Testis (tissue), 3 donors: ENCODE results near the gene RTL3. TPM values are rescaled to one million over a fixed set of nuclear protein-coding genes. Genes with fewer than 3 reads are reported as not detected.

Experiments used
- DNase-seq: peaks from one replicate; pipeline ENCODE4 v3.0.0-alpha.2; 2019
- H3K27ac ChIP-seq, 2 donors: fragments of 200-600 bp; sonication (generic); one replicate each; pipeline ENCODE4 v1.5.1; 2019
- H3K27me3 ChIP-seq: fragments of 200-600 bp; sonication (generic); one replicate; pipeline ENCODE4 v1.5.1; 2019
- H3K36me3 ChIP-seq: fragments of 200-600 bp; sonication (generic); one replicate; pipeline ENCODE4 v1.5.1; 2017; ENCODE audit warnings: low read depth; ENCODE audit errors: missing control alignments
- H3K4me1 ChIP-seq: fragments of 200-600 bp; sonication (generic); one replicate; pipeline ENCODE4 v1.5.1; 2019
- H3K4me3 ChIP-seq, 2 donors: fragments of 200-600 bp; sonication (generic); one replicate each; pipeline ENCODE4 v1.5.1; 2017 to 2019
- H3K9me3 ChIP-seq: fragments of 200-600 bp; sonication (generic); one replicate; pipeline ENCODE4 v1.5.1; 2017
- POLR2A ChIP-seq: fragments of 450-650 bp; IDR thresholded peaks from one replicate; pipeline ENCODE4 v1.6.1; 2017; ENCODE audit warnings: antibody characterized with exemption, mild to moderate bottlenecking, moderate library complexity
- WGBS, 2 donors: methylation state at CpG; one replicate each; pipeline ENCODE4 v1.1.5; 2018; 5-methylcytosine and 5-hydroxymethylcytosine counted together
- intact Hi-C: fragments of 100-400 bp; cut with DNase I; formaldehyde crosslinking; loops from one replicate; pipeline ENCODE4 v1.15.1; 2023; ENCODE audit warnings: low total_unique reads
- polyA plus RNA-seq: library from polyadenylated mRNA; stranded (reverse); fragments of 350-450 nt; fragmentation: Illumina TruSeq; extraction: RNeasy Lipid Tissue Mini Kit (QIAGEN cat#74804); gene quantifications from one replicate; pipeline ENCODE4 v1.2.3, GENCODE V29; 2014; ENCODE audit warnings: low read depth, low replicate concordance; ENCODE audit not compliant: insufficient read depth
- total RNA-seq, 2 donors: library from RNA; depleted of rRNA; stranded (reverse); fragments of >200 nt; gene quantifications; one replicate each; pipeline ENCODE4 v1.2.3, GENCODE V29; 2016
- TF ChIP-seq, protein P1 (sequence below), 3 experiments: fragments of 450-650 bp in 2 of 3; fragments of 200-600 bp in 1 of 3; sonication (generic) in 1 of 3; IDR thresholded peaks; one replicate each; pipeline ENCODE4 v1.5.1; 2016 to 2019; ENCODE audit warnings: antibody characterized with exemption in 3 of 3, mild to moderate bottlenecking in 2 of 3, moderate library complexity in 1 of 3

Gene RTL3
- total and polyA plus RNA-seq, 3 donors from 2014 or later, result 0.49 TPM; not detected in 2

DNA sequence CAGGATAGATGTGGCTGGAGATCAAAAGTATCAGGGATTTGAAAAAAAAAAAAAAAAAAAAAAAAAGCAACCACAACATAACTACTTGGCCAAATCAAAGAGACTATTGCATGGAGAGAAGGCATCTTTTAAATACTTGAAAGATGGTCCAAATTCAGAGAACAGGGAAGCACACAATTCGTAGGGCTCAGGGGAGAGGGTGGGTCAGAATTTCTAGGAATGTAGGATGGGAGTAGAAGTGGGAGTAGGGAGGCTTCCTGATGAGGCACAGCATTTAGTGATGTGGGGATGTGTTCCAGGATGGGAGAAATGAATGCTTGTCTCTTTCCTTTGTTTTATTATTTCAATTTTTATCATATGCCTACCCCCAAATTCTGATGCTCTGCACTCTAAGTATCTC lies 36.3 kb downstream of the RTL3 start:
- Histone ChIP-seq H3K4me1 (no peaks in the 10 kb centered on the region), H3K36me3 (no peaks in the 10 kb centered on the region), H3K27me3 (no peaks in the 10 kb centered on the region), H3K4me3 (no peak overlapping the region), H3K9me3 (no peaks in the 10 kb centered on the region), H3K27ac (no peak overlapping the region)
- whole genome bisulfite sequencing, 2 donors, result 52 to 57% methylated on average over 1 of the region's 1 CpG
- TF ChIP-seq POLR2A, result no peak
- TF ChIP-seq, protein P1, sequence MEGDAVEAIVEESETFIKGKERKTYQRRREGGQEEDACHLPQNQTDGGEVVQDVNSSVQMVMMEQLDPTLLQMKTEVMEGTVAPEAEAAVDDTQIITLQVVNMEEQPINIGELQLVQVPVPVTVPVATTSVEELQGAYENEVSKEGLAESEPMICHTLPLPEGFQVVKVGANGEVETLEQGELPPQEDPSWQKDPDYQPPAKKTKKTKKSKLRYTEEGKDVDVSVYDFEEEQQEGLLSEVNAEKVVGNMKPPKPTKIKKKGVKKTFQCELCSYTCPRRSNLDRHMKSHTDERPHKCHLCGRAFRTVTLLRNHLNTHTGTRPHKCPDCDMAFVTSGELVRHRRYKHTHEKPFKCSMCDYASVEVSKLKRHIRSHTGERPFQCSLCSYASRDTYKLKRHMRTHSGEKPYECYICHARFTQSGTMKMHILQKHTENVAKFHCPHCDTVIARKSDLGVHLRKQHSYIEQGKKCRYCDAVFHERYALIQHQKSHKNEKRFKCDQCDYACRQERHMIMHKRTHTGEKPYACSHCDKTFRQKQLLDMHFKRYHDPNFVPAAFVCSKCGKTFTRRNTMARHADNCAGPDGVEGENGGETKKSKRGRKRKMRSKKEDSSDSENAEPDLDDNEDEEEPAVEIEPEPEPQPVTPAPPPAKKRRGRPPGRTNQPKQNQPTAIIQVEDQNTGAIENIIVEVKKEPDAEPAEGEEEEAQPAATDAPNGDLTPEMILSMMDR (IDR thresholded peaks at IDR 0.05), result no peak
- intact Hi-C loops, result no loop called here
- DNase-seq, result no peak

DNA sequence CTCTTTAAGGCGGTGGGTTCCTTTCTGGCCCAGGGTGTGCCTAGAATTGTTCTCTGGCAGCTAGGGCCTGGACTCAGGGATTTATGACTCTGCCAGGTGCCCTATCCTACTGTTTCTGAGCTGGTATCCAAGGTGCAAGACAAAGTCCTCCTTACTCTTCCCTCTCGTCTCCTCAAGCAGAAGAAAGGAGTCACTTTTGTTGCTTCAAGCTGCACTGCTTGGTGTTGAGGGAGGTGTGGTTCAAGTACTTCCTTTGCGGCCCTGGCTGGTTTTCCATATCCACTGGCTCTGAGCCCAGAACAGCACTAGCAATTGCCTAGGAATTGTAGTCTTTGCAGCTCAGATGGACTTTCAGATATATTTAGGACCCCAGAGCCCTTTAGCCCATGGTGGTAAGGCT lies 39.3 kb downstream of the RTL3 start:
- TF ChIP-seq POLR2A, result no peak
- TF ChIP-seq, protein P1 (IDR thresholded peaks at IDR 0.05), result no peak
- H3K36me3 ChIP-seq, result no peaks in the 10 kb centered on the region
- no peak for DNase-seq
- no peaks in the 10 kb centered on the region for H3K27me3 ChIP-seq
- no peaks in the 10 kb centered on the region for H3K9me3 ChIP-seq
- H3K27ac ChIP-seq, result no peak overlapping the region
- intact Hi-C loops, result no loop called here
- no peaks in the 10 kb centered on the region for H3K4me1 ChIP-seq
- WGBS, 2 donors, result 61 to 62% methylated on average over 2 to 3 of the region's 3 CpGs
- H3K4me3 ChIP-seq, result no peak overlapping the region

DNA sequence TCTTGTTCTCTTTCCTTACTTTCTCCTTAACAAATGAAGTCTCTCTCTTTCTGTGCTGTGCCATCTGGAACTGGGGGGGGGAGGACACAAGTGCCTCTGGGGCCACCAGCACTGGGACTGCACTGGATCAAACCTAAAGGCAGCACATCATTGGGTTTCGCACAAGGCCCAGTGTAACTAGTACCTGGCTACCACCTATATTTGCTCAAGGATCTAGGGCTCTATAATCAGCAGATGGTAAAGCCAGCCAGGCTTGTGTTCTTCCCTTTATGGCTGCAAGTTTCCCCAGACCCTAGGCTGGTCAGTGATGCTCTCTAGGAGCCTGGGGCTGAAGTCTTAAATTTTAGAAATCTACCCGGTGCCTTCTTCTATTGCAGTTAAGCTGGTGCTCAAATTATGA lies 40.1 kb downstream of the RTL3 start:
- Histone ChIP-seq H3K4me1 (no peaks in the 10 kb centered on the region), H3K4me3 (no peak overlapping the region), H3K36me3 (no peaks in the 10 kb centered on the region), H3K27ac (no peak overlapping the region), H3K27me3 (no peaks in the 10 kb centered on the region), H3K9me3 (no peaks in the 10 kb centered on the region)
- WGBS, 2 donors, result 94% methylated on average over 2 of the region's 2 CpGs
- TF ChIP-seq, protein P1 (IDR thresholded peaks at IDR 0.05), result no peak
- no peak for TF ChIP-seq POLR2A
- DNase-seq, result no peak
- intact Hi-C loops, result no loop called here

DNA sequence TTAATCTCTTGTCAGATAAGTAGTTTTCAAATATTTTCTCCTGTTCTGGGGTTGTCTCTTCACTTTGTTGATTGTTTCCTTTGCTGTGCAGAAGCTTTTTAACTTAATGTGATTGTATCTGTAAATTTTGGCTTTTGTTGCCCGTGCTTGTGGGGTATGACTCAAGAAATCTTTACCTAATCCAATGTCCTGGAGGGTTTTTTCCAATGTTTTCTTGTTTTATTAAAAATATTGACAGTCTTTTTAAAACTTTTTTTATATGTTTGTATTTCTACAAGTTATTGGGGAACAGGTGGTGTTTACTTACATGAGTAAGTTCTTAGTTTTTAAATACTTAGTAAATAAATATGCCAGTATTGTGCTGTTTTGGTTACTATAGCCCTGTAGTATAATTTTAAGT lies 44.9 kb downstream of the RTL3 start:
- WGBS, 2 donors, result 80 to 90% methylated on average over 1 of the region's 1 CpG
- intact Hi-C loops, result no loop called here
- H3K27me3 ChIP-seq, result no peaks in the 10 kb centered on the region

More for the DNA sequence above, 44.9 kb downstream of the RTL3 start:
- H3K4me1 ChIP-seq, result no peaks in the 10 kb centered on the region
- no peak for DNase-seq
- no peaks in the 10 kb centered on the region for H3K36me3 ChIP-seq
- TF ChIP-seq, protein P1 (IDR thresholded peaks at IDR 0.05), result no peak
- TF ChIP-seq POLR2A, result no peak
- H3K4me3 ChIP-seq, result no peak overlapping the region
- no peaks in the 10 kb centered on the region for H3K9me3 ChIP-seq
- no peak overlapping the region for H3K27ac ChIP-seq

Other genes starting within 250 kb of the RTL3 start
- under 1 TPM; 0.94 to 0.99 TPM for gene LPAR4, start 88.4 kb upstream of the RTL3 start, total RNA-seq
- gene LPAR4, start 88.4 kb upstream of the RTL3 start, polyA plus RNA-seq, result not detected